Adrenal gland (tissue), 12 donors: ENCODE data around the gene PFKP. TPM values are rescaled to one million over a fixed set of nuclear protein-coding genes. Genes with fewer than 3 reads are reported as not detected.

ENCODE experiments used
- DNase-seq, 7 donors: peaks; one replicate each; pipeline ENCODE4 v3.0.0-alpha.2; 2019 to 2020
- H3K27ac ChIP-seq, 5 donors: fragments of 200-600 bp; sonication (generic) in 4 of 5; 1 replicate in 3 of 5; 2 replicates in 2 of 5; pipeline versions ENCODE4 v1.5.1 to v1.8.0; 2016 to 2020; ENCODE audit warnings: mild to moderate bottlenecking in 1 of 5
- H3K27me3 ChIP-seq: fragments of 200-600 bp; 2 replicates; pipeline ENCODE4 v1.8.0; 2021
- H3K36me3 ChIP-seq, 2 donors: fragments of 200-600 bp; replicated peaks in 1 of 2; 1 replicate in 1 of 2; 2 replicates in 1 of 2; pipeline versions ENCODE4 v1.5.1 to v1.8.0; 2018 to 2022
- H3K4me1 ChIP-seq, 2 donors: fragments of 200-600 bp; replicated peaks in 1 of 2; 1 replicate in 1 of 2; 2 replicates in 1 of 2; pipeline versions ENCODE4 v1.5.1 to v1.8.0; 2018 to 2021
- H3K4me3 ChIP-seq, 4 donors: fragments of 200-600 bp; sonication (generic) in 3 of 4; one replicate each; pipeline ENCODE4 v1.5.1; 2016 to 2018
- H3K9me3 ChIP-seq, 3 donors: fragments of 200-600 bp; sonication (generic) in 1 of 3; replicated peaks in 1 of 3; 1 replicate in 2 of 3; 2 replicates in 1 of 3; pipeline versions ENCODE4 v1.5.1 to v1.8.0; 2016 to 2021
- POLR2A ChIP-seq, 2 donors: fragments of 450-650 bp; IDR thresholded peaks; one replicate each; pipeline ENCODE4 v1.6.1; 2017; ENCODE audit warnings: antibody characterized with exemption in 2 of 2, mild to moderate bottlenecking in 2 of 2, moderate library complexity in 1 of 2
- WGBS, 4 donors: extraction: QIAGEN DNeasy Blood & Tissue Kit in 2 of 4; methylation state at CpG; one replicate each; pipeline versions ENCODE4 v1.1.5 to v1.1.7; 2013 to 2017; 5-methylcytosine and 5-hydroxymethylcytosine counted together
- intact Hi-C, 2 donors: fragments of 100-400 bp; cut with DNase I; formaldehyde crosslinking; loops; one replicate each; pipeline versions ENCODE4 v1.14.1 to v1.15.0; 2022 to 2023
- polyA plus RNA-seq, 3 donors: library from polyadenylated mRNA; stranded (reverse); fragments of 200-250 nt in 2 of 3; fragments of 350-450 nt in 1 of 3; fragmentation: Illumina TruSeq in 1 of 3; extraction: RNeasy Lipid Tissue Mini Kit (QIAGEN cat#74804) in 1 of 3; gene quantifications; one replicate each; pipeline ENCODE4 v1.2.3, GENCODE V29; 2013 to 2014
- total RNA-seq, 9 donors: library from RNA; depleted of rRNA in 4 of 9; stranded (reverse); fragments of >200 nt in 4 of 9; fragments of 120-200 nt in 1 of 9; fragmentation: NEBNext Ultra II Directional in 1 of 9; extraction: Animal tissue kit (Norgen Biotek cat#: 25700) in 1 of 9; gene quantifications; one replicate each; pipeline versions ENCODE4 v1.1.0 to v1.2.4, GENCODE V29; 2013 to 2023
- TF ChIP-seq, protein P1 (sequence below), 6 experiments: fragments of 450-650 bp in 4 of 6; fragments of 200-600 bp in 2 of 6; sonication (generic) in 1 of 6; IDR thresholded peaks; 1 replicate in 5 of 6; 2 replicates in 1 of 6; pipeline versions ENCODE4 v1.5.1 to v1.8.0; 2016 to 2021; ENCODE audit warnings: antibody characterized with exemption in 6 of 6, mild to moderate bottlenecking in 2 of 6, moderate library complexity in 1 of 6
- donor health status: healthy with polysubstance abuse.
- donor health status: Bipolar disorder and iron deficiency.
- donor health status: DM: yes; HTN: yes; CAD: no.
- donor health status: DM: no; HTN: no; CAD: no.
- donor health status: DM: no; HTN: no; CAD: no.
- donor health status: DM: yes; HTN: yes; CAD: no.

Gene PFKP
- total and polyA plus RNA-seq, 12 donors: 4.6 to 46.6 (median 16.4) TPM

DNA sequence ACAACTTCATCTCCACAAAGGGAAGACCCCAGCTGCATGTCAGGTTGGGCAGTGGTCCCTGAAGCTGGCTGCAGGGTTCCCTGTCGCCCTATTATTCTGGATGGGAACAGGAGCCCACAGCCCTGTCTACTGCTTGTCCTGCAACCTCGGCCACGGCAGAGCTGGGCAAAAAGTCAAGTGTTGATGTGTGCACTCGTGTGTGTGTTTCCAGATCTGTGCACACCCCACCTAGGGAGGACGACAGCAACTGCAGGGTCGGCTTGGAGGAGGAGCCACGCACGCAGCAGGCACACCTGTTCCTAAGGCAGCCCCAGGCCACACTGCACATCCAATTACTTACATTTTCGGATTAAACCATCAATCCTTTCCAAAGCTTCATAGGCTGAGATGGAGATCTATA is 81.6 kb downstream of the PFKP start:
- Histone ChIP-seq H3K36me3 (peaks cover 0 to 96% of the 10 kb centered on the region in 2 donors), H3K27ac (no peak overlapping the region), H3K4me3 (no peak overlapping the region), H3K9me3 (no peaks in the 10 kb centered on the region), H3K4me1 (no peaks in the 10 kb centered on the region), H3K27me3 (no peaks in the 10 kb centered on the region)
- no peak for DNase-seq
- 75 to 87% (median 83%) methylated on average over 9 of the region's 9 CpGs for WGBS, 4 donors
- no peak for TF ChIP-seq POLR2A (IDR thresholded peaks at IDR 0.05)
- intact Hi-C loops: no loop called here

DNA sequence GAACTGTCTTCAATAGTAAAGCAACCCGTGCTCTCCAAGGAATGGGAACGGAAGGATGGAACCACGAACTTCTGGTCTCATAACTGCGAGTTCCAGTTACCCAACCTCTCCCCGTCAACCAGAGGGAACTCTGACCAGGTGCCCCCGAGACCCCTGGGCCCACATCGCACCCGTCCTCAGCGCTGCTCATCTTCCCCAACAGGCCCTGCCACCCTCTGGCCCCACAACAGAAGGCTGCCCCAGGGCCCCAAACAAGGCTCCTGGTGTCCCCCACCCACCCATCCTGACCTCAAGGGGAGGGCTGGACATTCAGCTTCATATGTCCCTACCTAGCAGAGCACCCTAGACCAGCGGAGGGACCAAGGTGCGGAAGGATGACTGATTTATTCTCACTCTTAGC is 82.6 kb downstream of the PFKP start:
- H3K36me3 ChIP-seq: peaks cover 0 to 96% of the 10 kb centered on the region in 2 donors
- H3K9me3 ChIP-seq: no peaks in the 10 kb centered on the region
- no peak for DNase-seq
- intact Hi-C loops: no loop called here
- no peak overlapping the region for H3K4me3 ChIP-seq
- H3K4me1 ChIP-seq: no peaks in the 10 kb centered on the region
- no peaks in the 10 kb centered on the region for H3K27me3 ChIP-seq
- TF ChIP-seq POLR2A (IDR thresholded peaks at IDR 0.05): no peak
- TF ChIP-seq, protein P1, sequence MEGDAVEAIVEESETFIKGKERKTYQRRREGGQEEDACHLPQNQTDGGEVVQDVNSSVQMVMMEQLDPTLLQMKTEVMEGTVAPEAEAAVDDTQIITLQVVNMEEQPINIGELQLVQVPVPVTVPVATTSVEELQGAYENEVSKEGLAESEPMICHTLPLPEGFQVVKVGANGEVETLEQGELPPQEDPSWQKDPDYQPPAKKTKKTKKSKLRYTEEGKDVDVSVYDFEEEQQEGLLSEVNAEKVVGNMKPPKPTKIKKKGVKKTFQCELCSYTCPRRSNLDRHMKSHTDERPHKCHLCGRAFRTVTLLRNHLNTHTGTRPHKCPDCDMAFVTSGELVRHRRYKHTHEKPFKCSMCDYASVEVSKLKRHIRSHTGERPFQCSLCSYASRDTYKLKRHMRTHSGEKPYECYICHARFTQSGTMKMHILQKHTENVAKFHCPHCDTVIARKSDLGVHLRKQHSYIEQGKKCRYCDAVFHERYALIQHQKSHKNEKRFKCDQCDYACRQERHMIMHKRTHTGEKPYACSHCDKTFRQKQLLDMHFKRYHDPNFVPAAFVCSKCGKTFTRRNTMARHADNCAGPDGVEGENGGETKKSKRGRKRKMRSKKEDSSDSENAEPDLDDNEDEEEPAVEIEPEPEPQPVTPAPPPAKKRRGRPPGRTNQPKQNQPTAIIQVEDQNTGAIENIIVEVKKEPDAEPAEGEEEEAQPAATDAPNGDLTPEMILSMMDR (IDR thresholded peaks at IDR 0.05): no peak
- WGBS, 4 donors: 85 to 91% (median 87%) methylated on average over 11 of the region's 11 CpGs
- no peak overlapping the region for H3K27ac ChIP-seq

DNA sequence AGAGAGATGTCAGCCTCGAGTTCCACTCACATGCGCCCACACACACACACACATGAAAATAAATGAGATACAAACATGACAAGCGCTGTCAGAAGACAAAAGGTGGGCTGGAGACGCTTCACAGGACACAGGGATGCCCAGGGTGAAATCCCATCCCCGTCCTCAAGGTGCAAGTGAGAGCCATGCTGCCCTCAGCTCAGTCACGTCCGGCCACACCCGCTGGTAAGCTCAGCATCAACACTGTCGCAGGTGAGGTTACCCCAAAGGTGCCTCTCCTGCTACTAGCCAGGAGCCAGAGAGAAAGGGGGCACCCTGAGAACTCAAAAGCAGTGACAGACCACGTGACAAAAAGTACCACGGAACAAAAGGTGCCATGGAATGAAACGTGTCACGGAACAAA is 83.0 kb downstream of the PFKP start:
- TF ChIP-seq POLR2A (IDR thresholded peaks at IDR 0.05): no peak
- TF ChIP-seq, protein P1 (IDR thresholded peaks at IDR 0.05): no peak
- Histone ChIP-seq H3K4me1 (no peaks in the 10 kb centered on the region), H3K4me3 (no peak overlapping the region), H3K27me3 (no peaks in the 10 kb centered on the region), H3K27ac (no peak overlapping the region), H3K9me3 (no peaks in the 10 kb centered on the region), H3K36me3 (peaks cover 0 to 96% of the 10 kb centered on the region in 2 donors)
- no peak for DNase-seq
- 91 to 94% (median 93%) methylated on average over 13 of the region's 13 CpGs for WGBS, 4 donors
- intact Hi-C loops: no loop called here

DNA sequence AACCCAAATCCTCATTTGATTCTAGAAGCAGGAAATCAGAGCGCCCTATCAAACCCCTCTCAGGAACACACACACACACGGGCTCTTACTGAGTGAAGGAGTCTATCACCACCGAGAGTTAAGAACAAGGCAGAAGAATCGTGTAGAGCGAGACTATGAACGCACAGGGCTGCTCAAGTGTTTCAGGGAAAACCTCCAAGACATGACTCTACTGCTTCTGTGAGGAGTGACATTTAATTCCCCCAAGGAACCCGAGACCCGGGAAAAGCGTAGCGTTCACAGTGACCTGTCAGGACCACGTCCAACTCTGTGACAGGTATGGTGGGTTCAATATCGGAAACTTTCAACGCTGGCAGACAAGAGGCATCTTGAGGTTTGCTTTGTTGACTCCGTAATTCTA is 83.6 kb downstream of the PFKP start:
- no peak for TF ChIP-seq POLR2A (IDR thresholded peaks at IDR 0.05)
- TF ChIP-seq, protein P1 (IDR thresholded peaks at IDR 0.05): no peak
- Histone ChIP-seq H3K27ac (no peak overlapping the region), H3K4me1 (no peaks in the 10 kb centered on the region), H3K9me3 (no peaks in the 10 kb centered on the region), H3K27me3 (no peaks in the 10 kb centered on the region), H3K36me3 (peaks cover 0 to 96% of the 10 kb centered on the region in 2 donors), H3K4me3 (no peak overlapping the region)
- DNase-seq: no peak
- intact Hi-C loops: no loop called here
- 86 to 95% (median 93%) methylated on average over 14 of the region's 14 CpGs for whole genome bisulfite sequencing, 4 donors

DNA sequence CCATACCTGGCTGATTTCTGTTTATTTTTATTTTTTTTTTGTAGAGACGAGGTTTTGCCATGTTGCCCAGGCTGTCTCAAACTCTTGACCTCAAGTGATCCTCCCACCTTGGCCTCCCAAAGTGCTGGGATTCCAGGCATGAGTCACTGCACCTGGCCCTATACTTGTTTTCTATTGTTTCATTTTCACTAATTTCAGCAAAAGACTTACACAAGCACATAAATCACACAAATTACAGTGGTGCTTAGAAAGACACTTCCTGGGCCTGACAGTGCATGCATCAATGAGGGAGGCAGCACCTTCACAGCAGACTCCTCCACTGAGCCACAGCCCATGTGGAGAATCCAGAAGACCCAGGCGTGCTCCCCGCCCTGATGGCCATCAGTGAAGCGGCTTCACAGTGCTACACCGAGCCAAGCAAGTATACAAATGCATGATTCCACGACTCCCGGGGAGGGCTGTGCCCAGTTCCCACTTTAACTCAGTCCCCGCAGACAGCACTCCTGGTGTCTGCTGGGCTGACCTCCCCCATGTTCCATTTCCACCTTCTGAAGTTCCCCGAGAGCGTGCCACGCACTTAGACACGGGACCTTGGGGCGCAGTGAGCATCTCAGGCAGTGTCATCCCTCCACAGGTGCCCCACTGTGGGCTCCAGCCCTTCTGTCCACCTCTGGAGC is 84.7 kb downstream of the PFKP start:
- peaks cover 0 to 96% of the 10 kb centered on the region in 2 donors for H3K36me3 ChIP-seq

More for the DNA sequence above, 84.7 kb downstream of the PFKP start:
- DNase-seq: peak in 1 of 7 donors; percentile 41
- no peaks in the 10 kb centered on the region for H3K27me3 ChIP-seq
- H3K27ac ChIP-seq: no peak overlapping the region
- H3K4me3 ChIP-seq: no peak overlapping the region
- no peaks in the 10 kb centered on the region for H3K4me1 ChIP-seq
- TF ChIP-seq, protein P1 (IDR thresholded peaks at IDR 0.05): no peak
- TF ChIP-seq POLR2A (IDR thresholded peaks at IDR 0.05): no peak
- WGBS, 4 donors: 94 to 98% (median 96%) methylated on average over 11 to 13 of the region's 13 CpGs
- intact Hi-C loops: no loop called here
- H3K9me3 ChIP-seq: no peaks in the 10 kb centered on the region
